CD4-positive, alpha-beta T cell treated with Interleukin-21 for 1 hour (primary cell): ENCODE data around the gene ROBO1.
"Not testable (repeated sequence)": the region's sequence is repeated elsewhere in the genome, so short reads cannot be mapped to it uniquely, and the experiment has no call there.

Experiments used
- DNase-seq: peaks from one replicate; pipeline ENCODE4 v3.0.0-alpha.2; 2020

The ROBO1 gene

GRCh38 chr3:79767905-79768267 lies at the start of gene ROBO1:
Gene ROBO1 (minus strand): TSS chr3:79767998.
- DNase-seq: no peak

DNA sequence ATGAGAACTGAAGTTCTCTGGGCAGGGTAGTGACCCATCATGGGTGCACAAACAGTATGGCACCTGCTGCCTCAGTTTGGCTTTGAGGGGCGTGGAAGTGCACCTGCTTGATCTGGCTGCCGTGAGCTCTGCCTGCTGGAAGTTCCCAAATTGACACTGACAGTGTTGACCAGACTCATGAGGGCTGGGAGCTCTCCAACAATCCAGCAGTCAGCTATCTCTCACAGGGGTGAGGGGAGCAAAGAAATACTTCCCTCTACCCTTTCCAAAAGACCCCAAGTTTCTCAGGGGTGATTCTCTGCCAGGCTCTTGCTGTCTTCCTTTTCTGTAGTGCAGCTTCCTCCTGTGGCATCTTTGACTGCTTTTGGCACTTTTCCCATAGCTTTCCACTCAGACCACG lies 49.4 kb upstream of the ROBO1 start:
- no peak for DNase-seq

- no peak for DNase-seq
Measured at GRCh38 chr3:79815478-79815877, 47.7 kb upstream of the ROBO1 start.

DNA sequence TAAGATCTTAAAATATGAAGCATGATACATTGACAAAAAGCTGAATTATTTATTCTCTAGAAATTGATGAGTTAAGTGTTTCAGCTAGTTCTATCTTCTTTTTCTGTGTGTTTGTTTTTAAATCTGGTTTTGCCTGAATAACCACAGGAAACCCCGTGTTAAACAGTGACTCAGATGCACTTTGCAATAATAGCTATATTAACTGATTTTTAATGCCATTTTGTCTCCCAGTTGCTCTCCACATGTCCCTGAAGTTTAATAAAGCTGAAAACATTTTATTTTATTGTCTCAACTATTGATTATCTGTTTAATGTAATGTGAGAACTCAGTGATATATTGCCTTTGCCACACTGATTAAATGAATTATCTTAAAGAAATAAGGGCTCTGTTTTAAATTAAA lies 42.8 kb upstream of the ROBO1 start:
- no peak for DNase-seq

GRCh38 chr3:79810092-79810491 lies 42.3 kb upstream of the ROBO1 start:
- DNase-seq: no peak

DNA sequence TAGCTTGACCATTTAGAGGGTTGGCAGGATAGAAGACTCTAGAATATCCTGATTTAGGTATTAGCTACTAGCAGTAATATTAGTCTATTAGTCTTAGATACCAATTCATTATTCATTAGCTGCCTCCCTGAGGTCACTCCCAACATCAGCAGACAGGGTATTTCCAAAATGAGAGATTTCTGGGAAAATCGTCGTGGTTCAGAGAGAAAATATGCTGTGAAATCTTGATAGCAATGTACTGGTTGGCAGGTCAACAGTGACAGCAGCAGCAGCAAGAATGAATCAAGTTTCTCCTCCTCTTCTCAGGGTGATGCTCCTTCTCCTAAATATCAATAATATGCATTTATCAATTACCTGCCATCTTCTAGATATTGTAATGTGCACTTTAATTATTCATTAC lies 41.3 kb upstream of the ROBO1 start:
- no peak for DNase-seq

GRCh38 chr3:79808515-79808914 lies 40.7 kb upstream of the ROBO1 start:
- no peak for DNase-seq

GRCh38 chr3:79790177-79790576 lies 22.4 kb upstream of the ROBO1 start:
- not testable (repeated sequence) for DNase-seq

GRCh38 chr3:79773291-79773690 lies 5.5 kb upstream of the ROBO1 start:
- no peak for DNase-seq

DNA sequence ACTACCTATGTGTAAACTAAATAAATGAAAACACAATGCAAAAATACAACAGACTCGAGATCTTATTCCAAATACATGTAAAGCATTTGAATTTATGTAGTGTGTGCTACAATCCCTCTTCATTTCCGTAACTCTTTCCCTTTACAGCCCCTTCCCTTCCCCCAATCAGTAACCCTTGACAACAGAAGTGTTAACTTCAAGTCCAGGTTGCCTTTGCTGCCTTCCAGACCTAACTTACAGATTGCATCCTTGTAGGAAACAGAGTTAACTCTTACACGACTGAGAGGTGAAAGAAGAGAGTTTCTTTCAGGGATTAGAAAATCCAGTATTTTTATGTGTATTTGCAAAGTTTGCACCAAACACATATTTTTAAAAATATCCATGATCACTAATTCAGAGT lies 1.4 kb upstream of the ROBO1 start:
- no peak for DNase-seq

GRCh38 chr3:79767194-79767904 lies 449 bp downstream of the ROBO1 start:
- DNase-seq: no peak

DNA sequence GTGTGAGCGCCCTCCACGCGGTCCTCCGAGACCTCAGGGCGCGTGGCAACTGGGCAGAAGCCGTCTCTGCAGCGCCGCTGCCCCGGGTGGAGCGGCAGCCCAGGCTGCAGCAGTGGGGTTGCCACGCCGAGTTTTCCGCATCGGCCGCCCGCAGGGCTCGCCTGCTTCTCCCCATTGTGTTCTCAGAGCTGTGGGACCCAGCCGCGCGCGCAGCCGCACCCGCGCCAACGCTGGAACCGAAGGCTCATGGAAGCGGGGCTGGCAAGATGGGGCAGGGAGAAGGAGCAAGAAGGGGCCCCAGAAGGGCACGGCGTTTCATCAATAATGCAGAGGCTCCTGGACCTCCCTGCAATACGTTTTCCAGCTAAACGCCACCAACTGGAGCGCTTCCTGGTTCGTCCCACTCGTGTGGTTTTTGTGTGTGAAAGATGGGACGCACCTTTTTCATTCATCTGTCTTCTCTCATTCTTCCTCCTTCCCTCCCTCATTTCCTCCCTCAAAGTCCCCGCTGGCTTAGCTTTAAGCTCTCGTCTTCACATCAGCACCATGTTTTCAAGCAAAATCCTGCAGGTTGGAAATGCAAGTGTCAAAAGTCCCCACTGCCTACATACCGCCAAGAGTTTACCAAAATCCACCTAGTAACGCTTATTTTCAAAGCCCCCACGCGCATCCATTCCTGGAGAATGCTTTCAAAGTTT lies 1.2 kb downstream of the ROBO1 start:
- no peak for DNase-seq

- no peak for DNase-seq
Measured at GRCh38 chr3:79765911-79766310, 1.9 kb downstream of the ROBO1 start.

- DNase-seq: no peak
Measured at GRCh38 chr3:79761441-79761840, 6.4 kb downstream of the ROBO1 start.

GRCh38 chr3:79751703-79752102 lies 16.1 kb downstream of the ROBO1 start:
- DNase-seq: no peak

DNA sequence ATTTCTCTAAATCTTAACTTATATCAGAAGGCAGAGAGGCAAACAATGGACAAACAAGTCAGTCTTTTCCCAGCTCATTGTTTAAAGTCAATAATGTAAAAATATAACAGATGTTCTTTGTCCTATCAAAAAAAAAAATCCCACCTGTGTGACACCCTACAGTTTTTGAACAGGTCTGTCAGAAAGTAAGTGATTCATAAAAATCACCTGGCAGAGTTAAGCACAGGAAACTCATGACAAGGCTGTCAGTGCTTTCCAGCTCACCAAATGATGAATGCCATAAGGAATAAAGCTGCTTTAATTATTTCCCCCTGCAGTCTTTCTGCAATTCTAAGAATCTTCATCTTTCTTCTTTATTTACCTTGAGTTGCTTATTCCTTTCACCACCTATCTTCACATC lies 30.3 kb downstream of the ROBO1 start:
- DNase-seq: no peak

GRCh38 chr3:79729096-79729495 lies 38.7 kb downstream of the ROBO1 start:
- no peak for DNase-seq

DNA sequence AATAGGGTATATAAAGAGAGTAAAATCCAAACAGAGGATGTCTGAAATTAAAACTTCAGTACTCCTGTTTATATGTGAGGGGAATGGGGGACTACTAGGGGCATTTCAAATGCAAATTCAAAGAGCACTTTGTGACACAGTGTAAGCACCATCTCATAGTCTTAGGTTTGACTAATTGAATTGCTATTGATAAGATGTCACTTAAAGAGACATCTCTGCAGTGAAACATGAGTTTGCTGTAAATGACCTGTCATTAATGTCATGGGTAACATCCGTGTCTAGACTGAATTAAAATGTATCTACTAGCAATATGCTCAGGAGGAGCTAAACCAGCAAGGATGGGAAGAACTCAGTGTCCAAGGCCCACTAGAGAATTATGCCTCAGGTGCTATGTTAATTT lies 41.0 kb downstream of the ROBO1 start:
- no peak for DNase-seq

DNA sequence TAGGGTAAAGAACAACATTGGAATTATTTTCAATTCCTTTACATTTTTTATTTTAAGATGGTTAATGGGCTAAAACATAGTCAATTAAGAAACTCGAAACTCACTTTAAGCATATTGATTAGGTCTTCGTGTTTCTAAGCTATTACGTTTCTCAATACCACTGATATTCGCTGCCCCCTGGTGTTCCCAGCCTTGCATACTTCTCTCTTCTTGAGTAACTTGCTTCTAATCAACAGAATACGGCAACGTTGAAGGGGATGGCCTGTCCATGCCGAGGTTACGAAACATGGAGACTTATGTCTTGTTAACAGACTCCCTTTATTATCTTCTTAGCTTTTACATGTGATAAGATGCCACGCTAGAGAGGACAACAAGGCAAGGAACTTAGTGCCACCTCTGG lies 43.6 kb downstream of the ROBO1 start:
- DNase-seq: no peak

GRCh38 chr3:79690072-79690471 lies 77.7 kb downstream of the ROBO1 start:
- no peak for DNase-seq

GRCh38 chr3:79685108-79685507 lies 82.7 kb downstream of the ROBO1 start:
- no peak for DNase-seq

DNA sequence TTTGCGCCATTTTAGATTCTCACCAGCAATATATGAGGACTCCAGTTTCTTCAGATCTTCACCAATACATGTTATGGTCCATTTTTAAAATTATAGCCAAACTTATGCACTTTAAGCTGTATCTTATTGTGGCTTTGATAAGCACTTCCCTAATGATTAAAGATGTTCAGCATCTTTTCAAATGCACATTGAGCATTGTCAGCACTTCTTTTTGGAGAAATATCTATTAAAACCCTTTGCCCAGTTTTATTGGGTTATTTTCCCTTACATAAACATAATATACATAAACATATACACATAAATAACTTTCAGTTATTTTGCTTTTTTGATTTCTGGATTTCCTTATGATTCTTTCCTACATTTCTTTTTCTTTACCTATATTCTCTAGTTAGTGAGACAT lies 83.8 kb downstream of the ROBO1 start:
- DNase-seq: no peak

DNA sequence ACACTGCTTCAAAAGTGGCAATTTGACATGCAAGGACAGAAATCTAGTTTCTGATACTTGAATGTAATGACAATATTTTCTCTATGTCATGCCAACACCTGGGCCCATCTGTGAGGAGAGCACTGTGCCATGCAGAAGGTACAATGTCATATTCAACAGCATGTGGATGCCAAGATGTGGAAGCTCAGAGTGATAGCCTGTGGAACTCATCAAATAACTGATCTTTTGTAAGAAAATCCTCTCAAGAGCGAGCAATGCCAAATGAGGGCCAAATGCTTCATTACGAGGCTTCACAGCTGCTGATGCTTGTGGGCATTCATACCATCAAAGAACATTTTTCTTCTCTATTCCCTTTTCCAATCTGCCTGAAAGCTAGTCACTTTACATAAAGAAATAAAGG lies 95.1 kb downstream of the ROBO1 start:
- DNase-seq: no peak

DNA sequence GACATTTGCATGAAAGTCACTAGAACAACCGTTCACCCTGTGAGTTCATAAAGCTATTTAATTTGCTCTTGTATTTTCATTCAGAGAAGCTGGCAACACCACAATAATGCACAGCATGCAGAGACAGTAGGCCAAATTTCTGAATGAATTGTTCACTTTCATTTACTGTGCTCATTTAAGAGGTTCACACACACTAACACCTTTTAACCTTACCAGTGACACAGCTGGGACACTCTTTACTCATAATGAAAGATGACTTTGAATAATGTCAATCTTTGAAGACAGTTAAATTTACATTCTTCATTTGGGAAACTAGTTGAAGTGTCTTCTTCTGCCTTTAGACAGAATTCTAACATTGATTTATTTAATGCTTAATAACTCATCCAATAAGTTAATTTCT lies 95.7 kb downstream of the ROBO1 start:
- no peak for DNase-seq

DNA sequence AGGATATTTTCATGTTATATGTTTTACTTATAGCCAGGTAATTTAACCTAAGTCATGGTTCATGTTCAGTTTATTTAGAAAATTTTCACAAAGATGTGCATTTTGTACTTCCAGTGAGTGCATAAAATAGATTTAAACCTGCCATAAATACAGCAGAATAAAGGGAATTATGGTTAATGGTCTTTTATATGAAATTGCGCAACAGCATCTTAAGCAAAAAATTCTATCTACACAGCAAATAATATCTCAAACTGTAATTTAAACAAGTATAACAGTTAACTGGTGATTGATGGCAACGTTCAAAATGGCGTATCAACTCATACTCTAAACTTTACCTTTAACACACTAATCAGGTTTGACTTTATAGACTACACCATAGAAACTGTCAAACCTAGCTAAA lies 97.6 kb downstream of the ROBO1 start:
- DNase-seq: no peak
